Measurements from ENCODE around the gene HMGB1. TPM values are rescaled to one million over a fixed set of nuclear protein-coding genes. Genes with fewer than 3 reads are reported as not detected.

The HMGB1 gene
- total RNA-seq, 4 donors from 2014 or later: 93.5 to 280 (median 154) TPM

DNA sequence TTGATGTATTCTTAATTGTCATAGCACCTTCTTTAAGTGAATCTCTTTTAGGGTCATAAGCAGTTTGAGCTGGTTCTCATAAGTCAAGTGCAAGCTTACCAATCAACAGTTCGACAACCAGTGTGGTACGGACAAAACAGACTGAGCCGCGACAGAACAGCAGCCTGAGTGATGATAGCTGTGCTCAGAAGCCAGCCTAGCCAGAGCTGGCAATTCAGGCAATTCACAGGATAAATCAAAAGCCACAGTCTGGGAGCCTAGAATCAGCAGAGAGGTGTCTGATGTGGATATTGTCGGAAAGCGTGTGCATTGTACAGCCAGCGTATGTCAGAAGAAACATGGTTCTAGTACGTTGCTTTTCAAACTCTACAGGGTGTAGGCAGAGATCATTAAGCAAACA is 28.6 kb downstream of the HMGB1 start:
- no peaks in the 10 kb centered on the region for H3K4me1 ChIP-seq
- TF ChIP-seq, protein P1, sequence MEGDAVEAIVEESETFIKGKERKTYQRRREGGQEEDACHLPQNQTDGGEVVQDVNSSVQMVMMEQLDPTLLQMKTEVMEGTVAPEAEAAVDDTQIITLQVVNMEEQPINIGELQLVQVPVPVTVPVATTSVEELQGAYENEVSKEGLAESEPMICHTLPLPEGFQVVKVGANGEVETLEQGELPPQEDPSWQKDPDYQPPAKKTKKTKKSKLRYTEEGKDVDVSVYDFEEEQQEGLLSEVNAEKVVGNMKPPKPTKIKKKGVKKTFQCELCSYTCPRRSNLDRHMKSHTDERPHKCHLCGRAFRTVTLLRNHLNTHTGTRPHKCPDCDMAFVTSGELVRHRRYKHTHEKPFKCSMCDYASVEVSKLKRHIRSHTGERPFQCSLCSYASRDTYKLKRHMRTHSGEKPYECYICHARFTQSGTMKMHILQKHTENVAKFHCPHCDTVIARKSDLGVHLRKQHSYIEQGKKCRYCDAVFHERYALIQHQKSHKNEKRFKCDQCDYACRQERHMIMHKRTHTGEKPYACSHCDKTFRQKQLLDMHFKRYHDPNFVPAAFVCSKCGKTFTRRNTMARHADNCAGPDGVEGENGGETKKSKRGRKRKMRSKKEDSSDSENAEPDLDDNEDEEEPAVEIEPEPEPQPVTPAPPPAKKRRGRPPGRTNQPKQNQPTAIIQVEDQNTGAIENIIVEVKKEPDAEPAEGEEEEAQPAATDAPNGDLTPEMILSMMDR (IDR thresholded peaks at IDR 0.05): no peak
- no peaks in the 10 kb centered on the region for H3K27me3 ChIP-seq
- no peaks in the 10 kb centered on the region for H3K36me3 ChIP-seq
- no peak overlapping the region for H3K27ac ChIP-seq
- H3K9me3 ChIP-seq: no peaks in the 10 kb centered on the region
- H3K4me3 ChIP-seq: no peak overlapping the region
- no peak for DNase-seq

DNA sequence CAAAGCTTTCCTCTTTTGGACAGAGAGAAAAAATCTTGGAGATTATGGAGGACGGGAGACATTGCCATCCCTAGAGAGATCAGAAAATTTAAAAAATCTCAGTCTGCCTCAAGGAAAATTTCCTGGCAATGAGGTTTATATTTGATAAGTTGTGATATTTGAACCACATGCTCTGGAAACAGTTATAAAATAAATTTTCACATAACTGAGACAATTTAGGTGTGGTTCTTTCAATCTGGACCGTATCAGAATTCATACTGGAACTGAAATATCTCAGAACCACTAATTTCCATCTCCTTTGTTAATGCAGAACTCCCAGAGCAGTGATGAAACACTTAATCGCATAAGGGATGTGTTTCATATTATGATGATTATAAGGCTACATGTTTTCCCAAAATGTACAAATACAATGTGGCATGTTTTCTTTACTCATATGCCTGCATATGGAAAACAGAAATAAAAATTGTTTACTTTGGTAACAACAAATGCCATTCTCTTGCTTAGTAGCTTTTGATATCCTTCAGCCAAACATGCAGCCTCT is 29.8 kb downstream of the HMGB1 start:
- no peak for TF ChIP-seq POLR2A (IDR thresholded peaks at IDR 0.05)
- TF ChIP-seq, protein P1 (IDR thresholded peaks at IDR 0.05): no peak
- no peak overlapping the region for H3K4me3 ChIP-seq
- H3K36me3 ChIP-seq: no peaks in the 10 kb centered on the region
- H3K9me3 ChIP-seq: no peaks in the 10 kb centered on the region
- H3K27ac ChIP-seq: no peak overlapping the region
- H3K27me3 ChIP-seq: no peaks in the 10 kb centered on the region
- DNase-seq: no peak
- no peaks in the 10 kb centered on the region for H3K4me1 ChIP-seq

DNA sequence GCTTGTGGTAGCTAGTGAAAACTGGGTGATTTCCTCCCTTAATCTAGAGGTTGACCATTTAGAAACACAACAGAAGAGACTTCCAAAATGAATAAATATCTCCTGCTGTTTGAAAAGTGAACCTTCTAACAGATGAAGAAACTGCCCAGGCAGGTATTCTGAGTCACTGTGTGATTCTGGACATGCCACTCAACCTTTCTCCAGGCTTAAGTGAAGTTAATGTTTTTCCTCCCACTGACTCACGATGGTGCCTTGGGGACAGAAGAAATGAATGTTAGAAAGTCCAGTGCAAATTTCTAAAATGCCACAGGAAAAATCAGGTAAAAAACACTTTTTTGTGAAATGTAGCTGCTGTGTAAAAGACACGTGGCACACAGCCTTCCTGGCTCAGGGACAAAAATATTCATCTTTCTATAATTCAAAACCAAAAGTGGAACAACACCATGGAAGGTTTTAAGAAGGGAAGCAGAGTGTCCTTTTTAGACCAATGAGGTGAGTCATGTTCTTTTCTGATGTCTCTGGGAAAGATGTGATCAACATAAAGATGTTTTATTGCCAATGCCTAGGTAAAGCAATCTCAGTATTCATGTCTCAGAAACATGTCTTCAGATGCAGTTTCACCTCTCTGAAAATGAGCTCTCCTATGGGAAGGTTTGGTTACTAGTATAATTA is 34.3 kb downstream of the HMGB1 start:
- Histone ChIP-seq H3K36me3 (no peaks in the 10 kb centered on the region), H3K9me3 (no peaks in the 10 kb centered on the region)
- no peak for DNase-seq

DNA sequence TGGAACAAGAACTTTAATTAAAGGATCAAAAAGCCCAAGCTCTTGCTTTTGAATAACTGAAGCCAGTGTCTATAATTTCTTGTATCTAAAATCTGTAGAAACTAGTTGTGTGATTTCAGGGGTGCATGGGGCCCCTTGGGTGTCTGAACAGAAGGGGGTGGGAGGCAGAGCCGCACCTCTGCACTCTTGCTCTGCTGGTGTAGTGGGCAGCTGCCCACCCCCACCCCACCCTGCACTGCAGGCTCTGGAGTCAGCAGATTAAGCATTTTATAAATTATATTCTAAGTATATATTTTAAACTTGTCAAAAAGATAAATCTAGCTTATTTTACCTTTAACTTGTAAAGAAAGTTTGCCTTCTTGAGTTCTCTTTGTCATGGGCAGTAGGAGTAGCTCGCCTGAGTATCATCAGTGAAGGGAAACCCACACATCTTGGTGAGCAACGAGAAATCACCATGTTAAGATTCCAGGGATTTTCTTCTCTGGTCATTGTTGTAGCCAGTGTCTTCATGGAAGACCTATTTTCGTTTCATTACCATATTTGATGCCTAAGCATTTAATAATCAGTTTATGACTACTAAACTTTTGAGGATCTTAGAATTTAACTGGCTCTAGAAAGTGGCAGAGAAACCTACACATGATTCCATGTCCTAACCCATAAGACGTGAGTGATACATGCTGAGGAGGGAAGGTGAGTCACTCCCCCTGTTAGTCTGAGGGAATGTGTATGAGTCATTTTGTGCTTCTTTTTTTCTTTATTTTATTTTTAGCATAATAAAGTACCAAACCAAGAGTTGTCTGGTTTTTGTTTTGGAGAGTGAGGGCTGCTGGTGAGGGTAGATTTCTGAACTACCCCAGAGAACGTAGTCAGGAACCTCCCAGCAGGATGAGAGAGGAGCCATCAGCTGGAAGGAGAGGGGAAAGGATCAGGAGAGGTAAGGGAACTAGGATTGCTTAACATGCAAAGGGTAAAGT is 35.7 kb downstream of the HMGB1 start:
- Histone ChIP-seq H3K9me3 (no peaks in the 10 kb centered on the region), H3K4me3 (no peak overlapping the region), H3K4me1 (peaks cover 0 to 3% (median 0%) of the 10 kb centered on the region in 4 donors), H3K36me3 (no peaks in the 10 kb centered on the region), H3K27ac (no peak overlapping the region), H3K27me3 (no peaks in the 10 kb centered on the region)
- no peak for TF ChIP-seq POLR2A (IDR thresholded peaks at IDR 0.05)
- TF ChIP-seq, protein P1 (IDR thresholded peaks at IDR 0.05): no peak
- no peak for DNase-seq

More for the DNA sequence above, 34.3 kb downstream of the HMGB1 start:
- TF ChIP-seq, protein P1 (IDR thresholded peaks at IDR 0.05): no peak
- no peak for TF ChIP-seq POLR2A (IDR thresholded peaks at IDR 0.05)
- Histone ChIP-seq H3K4me3 (no peak overlapping the region), H3K4me1 (peaks cover 0 to 3% (median 0%) of the 10 kb centered on the region in 4 donors), H3K27me3 (no peaks in the 10 kb centered on the region), H3K27ac (no peak overlapping the region)

DNA sequence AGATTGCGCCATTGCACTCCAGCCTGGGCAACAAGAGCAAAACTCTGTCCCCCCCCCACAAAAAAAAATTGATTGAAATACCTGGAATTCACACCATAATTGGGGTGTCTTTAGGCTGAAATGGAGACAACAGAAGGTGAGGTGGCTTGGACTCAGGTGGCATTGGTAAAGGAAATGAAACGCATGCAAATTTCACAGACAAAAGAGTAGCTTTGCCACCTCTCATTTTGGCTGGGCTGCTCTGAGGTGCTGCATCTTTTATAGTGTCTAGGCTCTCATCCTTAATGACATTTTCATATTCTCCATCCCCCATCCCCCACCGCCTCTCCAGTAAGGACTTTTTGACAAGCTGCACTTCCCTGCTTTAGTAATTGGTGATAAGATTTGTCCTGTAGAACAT is 36.5 kb downstream of the HMGB1 start:
- Histone ChIP-seq H3K4me1 (peaks cover 0 to 3% (median 0%) of the 10 kb centered on the region in 4 donors), H3K4me3 (no peak overlapping the region), H3K9me3 (no peaks in the 10 kb centered on the region), H3K27ac (no peak overlapping the region), H3K27me3 (no peaks in the 10 kb centered on the region), H3K36me3 (no peaks in the 10 kb centered on the region)
- DNase-seq: no peak
- TF ChIP-seq, protein P1 (IDR thresholded peaks at IDR 0.05): no peak
- TF ChIP-seq POLR2A (IDR thresholded peaks at IDR 0.05): no peak

Measured in Peyer's patch (tissue), 4 donors.